C4-2B (cell line): ENCODE data around the gene HCAR2.

Source experiments
- H3K27ac ChIP-seq: fragments of 450-650 bp; 2 replicates; pipeline ENCODE4 v1.5.1; 2017
- CTCF ChIP-seq: fragments of 450-650 bp; conservative IDR thresholded peaks from 2 replicates; pipeline ENCODE4 v1.5.1; 2017; ENCODE audit warnings: mild to moderate bottlenecking
- ZFX ChIP-seq: fragments of 450-650 bp; IDR thresholded peaks from 2 replicates; pipeline ENCODE4 v1.6.1; 2017

HCAR2 gene

GRCh38 chr12:122738571-122738970 lies 35.4 kb upstream of the HCAR2 start:
- TF ChIP-seq ZFX, result no peak
- TF ChIP-seq CTCF, result no peak
- H3K27ac ChIP-seq, result no peak overlapping the region

GRCh38 chr12:122732611-122733010 lies 29.5 kb upstream of the HCAR2 start:
- no peak overlapping the region for H3K27ac ChIP-seq
- TF ChIP-seq CTCF (no peak), ZFX (no peak)

- H3K27ac ChIP-seq, result no peak overlapping the region
- TF ChIP-seq ZFX (no peak), CTCF (no peak)
Measured at GRCh38 chr12:122732170-122732569, 29.0 kb upstream of the HCAR2 start.

- H3K27ac ChIP-seq, result no peak within 1 kb of the TSS
- TF ChIP-seq ZFX (no peak), CTCF (no peak)
Measured at GRCh38 chr12:122730215-122731014, 27.3 kb upstream of the HCAR2 start, which contains the start of gene HCAR1. TSS of gene HCAR1 (minus strand) at chr12:122730844. CDS start at chr12:122730339, 505 bp downstream.

GRCh38 chr12:122729583-122730214 lies 26.5 kb upstream of the HCAR2 start:
- no peak for TF ChIP-seq CTCF
- no peak for TF ChIP-seq ZFX
- H3K27ac ChIP-seq, result no peak overlapping the region

- TF ChIP-seq ZFX, result no peak
- TF ChIP-seq CTCF, result no peak
- no peak overlapping the region for H3K27ac ChIP-seq
Measured at GRCh38 chr12:122726080-122726558, 23.0 kb upstream of the HCAR2 start.

GRCh38 chr12:122725452-122726079 lies 22.4 kb upstream of the HCAR2 start:
- no peak overlapping the region for H3K27ac ChIP-seq
- no peak for TF ChIP-seq CTCF
- TF ChIP-seq ZFX, result no peak
